CD14-positive monocyte (primary cell): ENCODE data around the gene PCYT2. TPM values are rescaled to one million over a fixed set of nuclear protein-coding genes. Genes with fewer than 3 reads are reported as not detected.

Source experiments
- DNase-seq, 3 donors: peaks; one replicate each; pipeline ENCODE4 v3.0.0-alpha.2; 2011 to 2022
- H2AFZ ChIP-seq: 2 replicates; pipeline ENCODE4 v1.6.0; 2012; ENCODE audit warnings: mild to moderate bottlenecking, low read depth, low read length, inconsistent platforms; ENCODE audit not compliant: insufficient read depth, poor library complexity, severe bottlenecking
- H3K27ac ChIP-seq, 2 donors: 1 replicate in 1 of 2; 2 replicates in 1 of 2; pipeline ENCODE4 v1.5.1; 2012 to 2013; ENCODE audit warnings: low read length in 2 of 2, control low read depth in 1 of 2, inconsistent platforms in 1 of 2, low read depth in 1 of 2, mild to moderate bottlenecking in 1 of 2
- H3K27me3 ChIP-seq, 2 donors: one replicate each; pipeline versions ENCODE4 v1.6.0 to v1.6.1; 2011 to 2013; ENCODE audit warnings: low read length in 2 of 2; ENCODE audit not compliant: control insufficient read depth in 2 of 2, insufficient read depth in 2 of 2
- H3K36me3 ChIP-seq, 2 donors: replicated peaks in 1 of 2; 1 replicate in 1 of 2; 2 replicates in 1 of 2; pipeline versions ENCODE4 v1.5.1 to v1.6.1; 2012 to 2013; ENCODE audit warnings: low read length in 2 of 2, control low read depth in 1 of 2, inconsistent platforms in 1 of 2, mild to moderate bottlenecking in 1 of 2; ENCODE audit not compliant: insufficient read depth in 2 of 2, control insufficient read depth in 1 of 2
- H3K4me1 ChIP-seq, 2 donors: 1 replicate in 1 of 2; 2 replicates in 1 of 2; pipeline versions ENCODE4 v1.5.1 to v1.6.1; 2012 to 2013; ENCODE audit warnings: low read length in 2 of 2, control low read depth in 1 of 2, inconsistent platforms in 1 of 2, mild to moderate bottlenecking in 1 of 2, moderate library complexity in 1 of 2; ENCODE audit not compliant: insufficient read depth in 2 of 2, control insufficient read depth in 1 of 2
- H3K4me2 ChIP-seq: replicated peaks from 2 replicates; pipeline ENCODE3; 2012; ENCODE audit warnings: low read length, moderate library complexity, mild to moderate bottlenecking; ENCODE audit not compliant: poor library complexity, severe bottlenecking; ENCODE audit errors: extremely low read depth
- H3K4me3 ChIP-seq, 3 experiments: fragments of 200-600 bp in 1 of 3; sonication (generic) in 1 of 3; replicated peaks in 1 of 3; 1 replicate in 2 of 3; 2 replicates in 1 of 3; pipeline ENCODE4 v1.5.1; 2011 to 2013; ENCODE audit warnings: low read length in 3 of 3, mild to moderate bottlenecking in 3 of 3, control low read depth in 2 of 3, low read depth in 2 of 3, inconsistent platforms in 1 of 3, moderate library complexity in 1 of 3
- H3K79me2 ChIP-seq: 2 replicates; pipeline ENCODE4 v1.6.0; 2012; ENCODE audit warnings: mild to moderate bottlenecking, control low read depth, inconsistent platforms, low read length, moderate library complexity; ENCODE audit not compliant: insufficient read depth
- H3K9ac ChIP-seq: 2 replicates; pipeline ENCODE4 v1.6.0; 2017; ENCODE audit warnings: low read length, mild to moderate bottlenecking; ENCODE audit not compliant: insufficient read depth, poor library complexity, severe bottlenecking
- H3K9me3 ChIP-seq, 2 donors: replicated peaks in 1 of 2; 1 replicate in 1 of 2; 2 replicates in 1 of 2; pipeline versions ENCODE4 v1.5.1 to v1.6.1; 2012 to 2013; ENCODE audit warnings: low read length in 2 of 2, control low read depth in 1 of 2; ENCODE audit not compliant: control insufficient read depth in 1 of 2, insufficient read depth in 1 of 2
- H4K20me1 ChIP-seq: 2 replicates; pipeline ENCODE4 v1.6.0; 2012; ENCODE audit warnings: mild to moderate bottlenecking, low read length, control low read depth, moderate library complexity; ENCODE audit not compliant: insufficient read depth
- H3K27ac Mint-ChIP-seq, 7 donors: one replicate each; pipeline ENCODE4 v1.8.0; 2020; ENCODE audit warnings: mild to moderate bottlenecking in 7 of 7, mixed read lengths in 7 of 7, moderate library complexity in 6 of 7, inconsistent platforms in 2 of 7
- H3K27me3 Mint-ChIP-seq, 3 donors: one replicate each; pipeline ENCODE4 v1.8.0; 2021 to 2022; ENCODE audit warnings: low read depth in 3 of 3, mild to moderate bottlenecking in 3 of 3, mixed read lengths in 3 of 3, moderate library complexity in 3 of 3, inconsistent platforms in 1 of 3
- H3K36me3 Mint-ChIP-seq, 2 donors: one replicate each; pipeline ENCODE4 v1.8.0; 2020; ENCODE audit warnings: mixed read lengths in 2 of 2, inconsistent platforms in 1 of 2, mild to moderate bottlenecking in 1 of 2
- H3K4me1 Mint-ChIP-seq: one replicate; pipeline ENCODE4 v1.8.0; 2020; ENCODE audit warnings: mild to moderate bottlenecking, mixed read lengths
- H3K4me3 Mint-ChIP-seq, 2 donors: one replicate each; pipeline ENCODE4 v1.8.0; 2020; ENCODE audit warnings: mild to moderate bottlenecking in 2 of 2, mixed read lengths in 2 of 2, moderate library complexity in 1 of 2
- H3K9me3 Mint-ChIP-seq, 7 donors: one replicate each; pipeline ENCODE4 v1.8.0; 2020 to 2022; ENCODE audit warnings: mixed read lengths in 7 of 7, mild to moderate bottlenecking in 6 of 7, moderate library complexity in 6 of 7, inconsistent platforms in 2 of 7
- CTCF ChIP-seq: fragments of 200-600 bp; IDR thresholded peaks from one replicate; pipeline ENCODE4 v1.8.0; 2022; ENCODE audit warnings: antibody characterized with exemption, mild to moderate bottlenecking
- WGBS: methylation state at CpG from one replicate; pipeline ENCODE4 v1.1.5; 2013; ENCODE audit warnings: missing lambda C conversion rate; ENCODE audit not compliant: insufficient coverage; 5-methylcytosine and 5-hydroxymethylcytosine counted together
- intact Hi-C, 2 donors: fragments of 100-400 bp; cut with micrococcal nuclease; formaldehyde crosslinking; loops; one replicate each; pipeline versions ENCODE4 v1.15.0 to v1.15.1; 2023
- polyA plus RNA-seq, 3 donors: library from polyadenylated mRNA; depleted of rRNA in 1 of 3; unstranded in 2 of 3; stranded (reverse) in 1 of 3; fragments of 300-500 nt in 2 of 3; fragments of >200 nt in 1 of 3; fragmentation: Illumina TruSeq in 2 of 3; gene quantifications; 1 replicate in 2 of 3; 2 replicates in 1 of 3; pipeline ENCODE4 v1.2.3, GENCODE V29; 2012 to 2021

The PCYT2 gene
- polyA plus RNA-seq, 3 donors = 10.7 to 14.5 (median 11.0) TPM

- Histone ChIP-seq H3K27ac (no peak overlapping the region), H3K9ac (no peak overlapping the region), H3K79me2 (no peaks in the 10 kb centered on the region), H4K20me1 (no peaks in the 10 kb centered on the region), H3K4me1 (peaks cover 3 to 7% of the 10 kb centered on the region in 2 donors), H2AFZ (no peak overlapping the region), H3K4me2 (no peak overlapping the region), H3K36me3 (no peaks in the 10 kb centered on the region), H3K4me3 (no peak overlapping the region), H3K27me3 (peaks cover 0 to 18% of the 10 kb centered on the region in 2 donors), H3K9me3 (no peaks in the 10 kb centered on the region)
- peaks cover 6% of the 10 kb centered on the region for H3K4me1 Mint-ChIP-seq
- DNase-seq = no peak
- WGBS = 71% methylated on average over 6 of the region's 12 CpGs
- intact Hi-C loops = no loop called here
- H3K36me3 Mint-ChIP-seq = no peaks in the 10 kb centered on the region
- no peak for TF ChIP-seq CTCF
- H3K4me3 Mint-ChIP-seq = no peak overlapping the region
- no peak overlapping the region for H3K27ac Mint-ChIP-seq
- peaks cover 16 to 52% (median 35%) of the 10 kb centered on the region in 3 donors for H3K27me3 Mint-ChIP-seq
- H3K9me3 Mint-ChIP-seq = no peaks in the 10 kb centered on the region
Measured at GRCh38 chr17:81942167-81942553, 31.0 kb upstream of the PCYT2 start.

- no peak for DNase-seq
- H3K27ac ChIP-seq = no peak overlapping the region
- WGBS = 65% methylated on average over 29 of the region's 30 CpGs
- H2AFZ ChIP-seq = no peak overlapping the region
- H3K9me3 ChIP-seq = no peaks in the 10 kb centered on the region
- H3K27me3 Mint-ChIP-seq = peaks cover 17 to 53% (median 35%) of the 10 kb centered on the region in 3 donors
- H3K27ac Mint-ChIP-seq = no peak overlapping the region
- intact Hi-C loops = no loop called here
- H4K20me1 ChIP-seq = no peaks in the 10 kb centered on the region
- no peak for TF ChIP-seq CTCF
- H3K4me3 Mint-ChIP-seq = no peak overlapping the region
- H3K27me3 ChIP-seq = peaks cover 0 to 21% of the 10 kb centered on the region in 2 donors
- no peak overlapping the region for H3K9ac ChIP-seq
- no peaks in the 10 kb centered on the region for H3K9me3 Mint-ChIP-seq
- H3K36me3 ChIP-seq = no peaks in the 10 kb centered on the region
- peaks cover 8 to 13% of the 10 kb centered on the region in 2 donors for H3K4me1 ChIP-seq
- H3K4me3 ChIP-seq = no peak overlapping the region
- no peaks in the 10 kb centered on the region for H3K79me2 ChIP-seq
- H3K4me1 Mint-ChIP-seq = peaks cover 8% of the 10 kb centered on the region
- no peak overlapping the region for H3K4me2 ChIP-seq
- H3K36me3 Mint-ChIP-seq = no peaks in the 10 kb centered on the region
Measured at GRCh38 chr17:81941484-81942166, 30.4 kb upstream of the PCYT2 start.
